ENCODE data around the gene A2M. TPM values are rescaled to one million over a fixed set of nuclear protein-coding genes. Genes with fewer than 3 reads are reported as not detected.
A peak's percentile ranks its signal among the peaks of the same experiment; 100 is the strongest.

A2M gene
- total and polyA plus RNA-seq, 2 of the 13 experiments (the other 11 are each of a cell fraction or from before 2014, with no cell fraction given) = 2,807 to 6,551 TPM

DNA sequence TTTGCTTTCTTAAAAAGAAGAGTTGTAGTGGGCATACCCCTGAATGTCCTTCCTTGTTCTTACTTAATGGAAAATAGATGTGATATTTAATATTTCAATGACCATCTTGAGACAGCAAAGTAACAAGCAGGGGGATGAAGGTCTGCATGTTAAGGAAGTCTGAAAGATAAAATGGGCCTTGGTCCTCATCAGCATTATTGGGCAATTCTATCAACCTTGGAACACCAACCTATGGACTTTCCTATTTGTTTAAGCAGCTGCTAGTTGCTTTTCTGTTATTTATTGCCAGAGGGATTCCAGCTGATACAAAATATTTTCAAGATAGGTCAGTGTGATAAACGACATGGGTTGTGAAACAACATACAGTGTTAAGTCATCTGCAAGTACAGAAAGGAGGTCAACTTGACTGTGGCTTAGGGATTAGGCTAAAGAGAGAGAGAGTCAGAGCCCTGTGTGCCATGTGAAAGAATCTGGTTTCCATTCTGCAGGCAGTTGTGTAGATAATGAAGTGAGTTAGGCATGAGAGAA, 16.4 kb upstream of the A2M start (continued):
- TF ChIP-seq CENPX (CRISPR knock-in tag; IDR thresholded peaks at IDR 0.05) (no peak), ELF4 (CRISPR knock-in tag; IDR thresholded peaks at IDR 0.05; ENCODE audit: borderline replicate concordance) (peak; percentile 78; the same call in 1 of the 2 replicates), NCOR1 (IDR thresholded peaks at IDR 0.05; ENCODE audit: borderline replicate concordance, low read length) (peak; percentile 100), ZNF737 (CRISPR knock-in tag; IDR thresholded peaks at IDR 0.05; ENCODE audit: borderline replicate concordance) (no peak), TCF7L2 (IDR thresholded peaks at IDR 0.05; ENCODE audit: low read depth, low read length) (no peak; the same call in 1 of the 2 replicates), KDM1A (CRISPR knock-in tag; IDR thresholded peaks at IDR 0.05) (0 out of 2 replicates have a peak, but pooled peaks have one; percentile 40), KLF12 (CRISPR knock-in tag; IDR thresholded peaks at IDR 0.05; ENCODE audit: borderline replicate concordance) (no peak), ZNF550 (CRISPR knock-in tag; IDR thresholded peaks at IDR 0.05; ENCODE audit: borderline replicate concordance) (no peak), ZNF546 (CRISPR knock-in tag; conservative IDR thresholded peaks at IDR 0.05) (no peak), ZFAT (CRISPR knock-in tag; conservative IDR thresholded peaks at IDR 0.05) (no peak), SIN3B (IDR thresholded peaks at IDR 0.05; ENCODE audit: low read length) (no peak; the same call in 1 of the 2 replicates), MZF1 (CRISPR knock-in tag; IDR thresholded peaks at IDR 0.05; ENCODE audit: borderline replicate concordance) (no peak), ZNF775 (CRISPR knock-in tag; IDR thresholded peaks at IDR 0.05; ENCODE audit: borderline replicate concordance) (no peak), RBM39 (IDR thresholded peaks at IDR 0.05; ENCODE audit: low read depth, low read length, poor library complexity, severe bottlenecking) (no peak), ARNT2 (CRISPR knock-in tag; IDR thresholded peaks at IDR 0.05; ENCODE audit: low read depth) (peak; percentile 87; the same call in 1 of the 2 replicates), ZKSCAN1 (IDR thresholded peaks at IDR 0.05; ENCODE audit: low read length) (peak; percentile 76; the same call in 1 of the 2 replicates), YEATS2 (CRISPR knock-in tag; IDR thresholded peaks at IDR 0.05; ENCODE audit: borderline replicate concordance) (peak; percentile 68; the same call in 1 of the 2 replicates), ZNF652 (CRISPR knock-in tag; IDR thresholded peaks at IDR 0.05; ENCODE audit: borderline replicate concordance, low read depth) (peak; percentile 68), ZNF296 (CRISPR knock-in tag; conservative IDR thresholded peaks at IDR 0.05) (no peak), ZNF10 (CRISPR knock-in tag; IDR thresholded peaks at IDR 0.05; ENCODE audit: borderline replicate concordance, low read depth) (no peak), ZFP37 (CRISPR knock-in tag; IDR thresholded peaks at IDR 0.05; ENCODE audit: borderline replicate concordance) (no peak), PTBP1 (IDR thresholded peaks at IDR 0.05; ENCODE audit: low read depth, low read length, poor library complexity, severe bottlenecking) (no peak), ZBTB38 (CRISPR knock-in tag; IDR thresholded peaks at IDR 0.05) (no peak)
- TF ChIP-seq, protein P1, sequence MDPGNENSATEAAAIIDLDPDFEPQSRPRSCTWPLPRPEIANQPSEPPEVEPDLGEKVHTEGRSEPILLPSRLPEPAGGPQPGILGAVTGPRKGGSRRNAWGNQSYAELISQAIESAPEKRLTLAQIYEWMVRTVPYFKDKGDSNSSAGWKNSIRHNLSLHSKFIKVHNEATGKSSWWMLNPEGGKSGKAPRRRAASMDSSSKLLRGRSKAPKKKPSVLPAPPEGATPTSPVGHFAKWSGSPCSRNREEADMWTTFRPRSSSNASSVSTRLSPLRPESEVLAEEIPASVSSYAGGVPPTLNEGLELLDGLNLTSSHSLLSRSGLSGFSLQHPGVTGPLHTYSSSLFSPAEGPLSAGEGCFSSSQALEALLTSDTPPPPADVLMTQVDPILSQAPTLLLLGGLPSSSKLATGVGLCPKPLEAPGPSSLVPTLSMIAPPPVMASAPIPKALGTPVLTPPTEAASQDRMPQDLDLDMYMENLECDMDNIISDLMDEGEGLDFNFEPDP (CRISPR knock-in tag; conservative IDR thresholded peaks at IDR 0.05) = no peak
- TF ChIP-seq, protein P2, sequence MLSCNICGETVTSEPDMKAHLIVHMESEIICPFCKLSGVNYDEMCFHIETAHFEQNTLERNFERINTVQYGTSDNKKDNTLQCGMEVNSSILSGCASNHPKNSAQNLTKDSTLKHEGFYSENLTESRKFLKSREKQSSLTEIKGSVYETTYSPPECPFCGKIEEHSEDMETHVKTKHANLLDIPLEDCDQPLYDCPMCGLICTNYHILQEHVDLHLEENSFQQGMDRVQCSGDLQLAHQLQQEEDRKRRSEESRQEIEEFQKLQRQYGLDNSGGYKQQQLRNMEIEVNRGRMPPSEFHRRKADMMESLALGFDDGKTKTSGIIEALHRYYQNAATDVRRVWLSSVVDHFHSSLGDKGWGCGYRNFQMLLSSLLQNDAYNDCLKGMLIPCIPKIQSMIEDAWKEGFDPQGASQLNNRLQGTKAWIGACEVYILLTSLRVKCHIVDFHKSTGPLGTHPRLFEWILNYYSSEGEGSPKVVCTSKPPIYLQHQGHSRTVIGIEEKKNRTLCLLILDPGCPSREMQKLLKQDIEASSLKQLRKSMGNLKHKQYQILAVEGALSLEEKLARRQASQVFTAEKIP (CRISPR knock-in tag; IDR thresholded peaks at IDR 0.05; ENCODE audit: borderline replicate concordance) = no peak
- TF ChIP-seq, protein P3, sequence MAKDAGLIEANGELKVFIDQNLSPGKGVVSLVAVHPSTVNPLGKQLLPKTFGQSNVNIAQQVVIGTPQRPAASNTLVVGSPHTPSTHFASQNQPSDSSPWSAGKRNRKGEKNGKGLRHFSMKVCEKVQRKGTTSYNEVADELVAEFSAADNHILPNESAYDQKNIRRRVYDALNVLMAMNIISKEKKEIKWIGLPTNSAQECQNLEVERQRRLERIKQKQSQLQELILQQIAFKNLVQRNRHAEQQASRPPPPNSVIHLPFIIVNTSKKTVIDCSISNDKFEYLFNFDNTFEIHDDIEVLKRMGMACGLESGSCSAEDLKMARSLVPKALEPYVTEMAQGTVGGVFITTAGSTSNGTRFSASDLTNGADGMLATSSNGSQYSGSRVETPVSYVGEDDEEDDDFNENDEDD (CRISPR knock-in tag; IDR thresholded peaks at IDR 0.05; ENCODE audit: borderline replicate concordance) = peak; percentile 33; the same call in 1 of the 2 replicates

Measured in HepG2 (cell line).